Memory B cell (primary cell): ENCODE data around the gene MPG.
"Not testable (repeated sequence)": the region's sequence is repeated elsewhere in the genome, so short reads cannot be mapped to it uniquely, and the experiment has no call there.

Experiments used
- ATAC-seq: fragments of 150-1000 bp; cut with Tn5 transposase; 2 replicates; pipeline ENCODE4 v1.10.0; 2021; ENCODE audit warnings: low read depth, mild to moderate bottlenecking, moderate library complexity
- DNase-seq, 2 donors: peaks; one replicate each; pipeline ENCODE4 v3.0.0; 2022; ENCODE audit warnings: low spot score in 2 of 2
- H3K27ac Mint-ChIP-seq: one replicate; pipeline ENCODE4 v1.8.0; 2022; ENCODE audit warnings: mild to moderate bottlenecking, moderate library complexity, mixed read lengths
- H3K27me3 Mint-ChIP-seq: one replicate; pipeline ENCODE4 v1.8.0; 2022; ENCODE audit warnings: mixed read lengths
- H3K36me3 Mint-ChIP-seq: one replicate; pipeline ENCODE4 v1.8.0; 2022; ENCODE audit warnings: mild to moderate bottlenecking, mixed read lengths
- H3K4me1 Mint-ChIP-seq: one replicate; pipeline ENCODE4 v1.8.0; 2022; ENCODE audit warnings: mixed read lengths
- H3K4me3 Mint-ChIP-seq: one replicate; pipeline ENCODE4 v1.8.0; 2022; ENCODE audit warnings: mild to moderate bottlenecking, moderate library complexity, mixed read lengths
- H3K9me3 Mint-ChIP-seq: one replicate; pipeline ENCODE4 v1.8.0; 2022; ENCODE audit warnings: mixed read lengths

The MPG gene

GRCh38 chr16:77807-78443 is at the start of gene MPG:
Gene MPG (plus strand): TSS chr16:78225. CDS start chr16:78310, 85 bp downstream.
- ATAC-seq (peak; percentile 86), DNase-seq (peak; percentile 77 to 80)
- H3K27ac Mint-ChIP-seq, result peak within 1 kb of the TSS; percentile 87
- peaks cover 4% of the 10 kb centered on the region for H3K36me3 Mint-ChIP-seq
- H3K4me3 Mint-ChIP-seq, result peak within 1 kb of the TSS; percentile 89
- H3K4me1 Mint-ChIP-seq, result peaks cover 25% of the 10 kb centered on the region
- peaks cover 6% of the 10 kb centered on the region for H3K27me3 Mint-ChIP-seq
- no peaks in the 10 kb centered on the region for H3K9me3 Mint-ChIP-seq

- H3K27ac Mint-ChIP-seq, result peak overlapping the region; percentile 82
- not testable (repeated sequence) for H3K9me3 Mint-ChIP-seq, H3K36me3 Mint-ChIP-seq, DNase-seq, H3K27me3 Mint-ChIP-seq, ATAC-seq
- peaks cover 31% of the 10 kb centered on the region for H3K4me1 Mint-ChIP-seq
- peak overlapping the region; percentile 33 for H3K4me3 Mint-ChIP-seq
Observed at GRCh38 chr16:30627-31026, 47.4 kb upstream of the MPG start.

GRCh38 chr16:33154-33876 is 44.7 kb upstream of the MPG start:
- Mint-ChIP-seq H3K27ac (peak overlapping the region; percentile 95), H3K4me3 (peak overlapping the region; percentile 88), H3K4me1 (peaks cover 47% of the 10 kb centered on the region)
- not testable (repeated sequence) for ATAC-seq, H3K36me3 Mint-ChIP-seq, H3K9me3 Mint-ChIP-seq, H3K27me3 Mint-ChIP-seq, DNase-seq

GRCh38 chr16:33877-34647 is 44.0 kb upstream of the MPG start:
- DNase-seq (no peak), ATAC-seq (no peak)
- Mint-ChIP-seq H3K4me3 (peak overlapping the region; percentile 88), H3K27ac (peak overlapping the region; percentile 95), H3K9me3 (no peaks in the 10 kb centered on the region), H3K4me1 (peaks cover 55% of the 10 kb centered on the region), H3K27me3 (no peaks in the 10 kb centered on the region), H3K36me3 (peaks cover 4% of the 10 kb centered on the region)

- DNase-seq (no peak), ATAC-seq (no peak)
- H3K9me3 Mint-ChIP-seq, result no peaks in the 10 kb centered on the region
- peaks cover 4% of the 10 kb centered on the region for H3K36me3 Mint-ChIP-seq
- H3K4me1 Mint-ChIP-seq, result peaks cover 60% of the 10 kb centered on the region
- no peaks in the 10 kb centered on the region for H3K27me3 Mint-ChIP-seq
- peak overlapping the region; percentile 88 for H3K4me3 Mint-ChIP-seq
- peak overlapping the region; percentile 95 for H3K27ac Mint-ChIP-seq
Observed at GRCh38 chr16:34648-34987, 43.4 kb upstream of the MPG start.

- H3K9me3 Mint-ChIP-seq, result no peaks in the 10 kb centered on the region
- H3K4me1 Mint-ChIP-seq, result peaks cover 63% of the 10 kb centered on the region
- peak overlapping the region; percentile 88 for H3K4me3 Mint-ChIP-seq
- ATAC-seq (peak; percentile 58), DNase-seq (peak; percentile 50 to 58)
- peak overlapping the region; percentile 95 for H3K27ac Mint-ChIP-seq
- peaks cover 3% of the 10 kb centered on the region for H3K36me3 Mint-ChIP-seq
- no peaks in the 10 kb centered on the region for H3K27me3 Mint-ChIP-seq
Observed at GRCh38 chr16:35011-35677, 42.9 kb upstream of the MPG start.

- H3K4me3 Mint-ChIP-seq, result peak overlapping the region; percentile 88
- no peak for ATAC-seq
- H3K4me1 Mint-ChIP-seq, result peaks cover 58% of the 10 kb centered on the region
- H3K27ac Mint-ChIP-seq, result peak overlapping the region; percentile 95
- DNase-seq, result no peak
- no peaks in the 10 kb centered on the region for H3K9me3 Mint-ChIP-seq
- no peaks in the 10 kb centered on the region for H3K27me3 Mint-ChIP-seq
- peaks cover 2% of the 10 kb centered on the region for H3K36me3 Mint-ChIP-seq
Observed at GRCh38 chr16:35678-36305, 42.2 kb upstream of the MPG start.

- Mint-ChIP-seq H3K4me1 (peaks cover 58% of the 10 kb centered on the region), H3K27me3 (no peaks in the 10 kb centered on the region), H3K4me3 (peak overlapping the region; percentile 88), H3K9me3 (no peaks in the 10 kb centered on the region), H3K36me3 (peaks cover 2% of the 10 kb centered on the region), H3K27ac (peak overlapping the region; percentile 95)
- DNase-seq (peak in 1 of 2 donors; percentile 11), ATAC-seq (no peak)
Observed at GRCh38 chr16:36336-36984, 41.6 kb upstream of the MPG start.

- Mint-ChIP-seq H3K36me3 (peaks cover 10% of the 10 kb centered on the region), H3K4me1 (peaks cover 64% of the 10 kb centered on the region), H3K27me3 (no peaks in the 10 kb centered on the region), H3K4me3 (peak overlapping the region; percentile 62), H3K27ac (peak overlapping the region; percentile 95), H3K9me3 (no peaks in the 10 kb centered on the region)
- DNase-seq (no peak), ATAC-seq (peak; percentile 14)
Observed at GRCh38 chr16:37511-37910, 40.5 kb upstream of the MPG start.

GRCh38 chr16:38206-38605 is 39.8 kb upstream of the MPG start:
- H3K4me1 Mint-ChIP-seq, result peaks cover 68% of the 10 kb centered on the region
- H3K27me3 Mint-ChIP-seq, DNase-seq, ATAC-seq, H3K9me3 Mint-ChIP-seq: not testable (repeated sequence)
- peak overlapping the region; percentile 95 for H3K27ac Mint-ChIP-seq
- H3K36me3 Mint-ChIP-seq, result peaks cover 15% of the 10 kb centered on the region
- H3K4me3 Mint-ChIP-seq, result peak overlapping the region; percentile 69

GRCh38 chr16:38941-39892 is 38.8 kb upstream of the MPG start:
- H3K9me3 Mint-ChIP-seq, result no peaks in the 10 kb centered on the region
- DNase-seq, result peak; percentile 66 to 80
- ATAC-seq, result peak; percentile 92
- H3K4me1 Mint-ChIP-seq, result peaks cover 64% of the 10 kb centered on the region
- H3K27me3 Mint-ChIP-seq, result no peaks in the 10 kb centered on the region
- H3K4me3 Mint-ChIP-seq, result peak overlapping the region; percentile 69
- H3K27ac Mint-ChIP-seq, result peak overlapping the region; percentile 95
- peaks cover 19% of the 10 kb centered on the region for H3K36me3 Mint-ChIP-seq

GRCh38 chr16:41439-42068 is 36.5 kb upstream of the MPG start:
- ATAC-seq (no peak), DNase-seq (no peak)
- H3K27ac Mint-ChIP-seq, result peak overlapping the region; percentile 56
- H3K36me3 Mint-ChIP-seq, result peaks cover 31% of the 10 kb centered on the region
- peaks cover 47% of the 10 kb centered on the region for H3K4me1 Mint-ChIP-seq
- peak overlapping the region; percentile 12 for H3K4me3 Mint-ChIP-seq
- H3K9me3 Mint-ChIP-seq, result no peaks in the 10 kb centered on the region
- H3K27me3 Mint-ChIP-seq, result no peaks in the 10 kb centered on the region
